ENCODE measurements around the gene LMF1. TPM values are rescaled to one million over a fixed set of nuclear protein-coding genes. Genes with fewer than 3 reads are reported as not detected.
"Not testable (repeated sequence)": the region's sequence is repeated elsewhere in the genome, so short reads cannot be mapped to it uniquely, and the experiment has no call there.

LMF1 gene
- total RNA-seq, 1 experiment from 2014 or later: 2.8 TPM

GRCh38 chr16:869823-870641 lies 100.8 kb downstream of the LMF1 start:
- DNase-seq (ENCODE audit: low read depth): no peak

- no peak for DNase-seq (ENCODE audit: low read depth)
Measured at GRCh38 chr16:868846-869822, 101.7 kb downstream of the LMF1 start.

- no peak for DNase-seq (ENCODE audit: low read depth)
Measured at GRCh38 chr16:868386-868755, 102.4 kb downstream of the LMF1 start.

GRCh38 chr16:867421-868385 lies 103.1 kb downstream of the LMF1 start:
- no peak for DNase-seq (ENCODE audit: low read depth)

GRCh38 chr16:866252-866896 lies 104.4 kb downstream of the LMF1 start:
- no peak for DNase-seq (ENCODE audit: low read depth)

- no peak for DNase-seq (ENCODE audit: low read depth)
Measured at GRCh38 chr16:865026-865425, 105.8 kb downstream of the LMF1 start.

GRCh38 chr16:861446-861845 lies 109.3 kb downstream of the LMF1 start:
- DNase-seq (ENCODE audit: low read depth): no peak

- DNase-seq (ENCODE audit: low read depth): no peak
Measured at GRCh38 chr16:860891-861290, 109.9 kb downstream of the LMF1 start.

- DNase-seq (ENCODE audit: low read depth): not testable (repeated sequence)
Measured at GRCh38 chr16:858971-859370, 111.8 kb downstream of the LMF1 start.

GRCh38 chr16:858441-858840 lies 112.3 kb downstream of the LMF1 start:
- DNase-seq (ENCODE audit: low read depth): not testable (repeated sequence)

- no peak for DNase-seq (ENCODE audit: low read depth)
Measured at GRCh38 chr16:856811-857210, 114.0 kb downstream of the LMF1 start.

- DNase-seq (ENCODE audit: low read depth): no peak
Measured at GRCh38 chr16:856101-856500, 114.7 kb downstream of the LMF1 start.

GRCh38 chr16:855471-855870 lies 115.3 kb downstream of the LMF1 start:
- no peak for DNase-seq (ENCODE audit: low read depth)

- no peak for DNase-seq (ENCODE audit: low read depth)
Measured at GRCh38 chr16:854808-855410, 115.9 kb downstream of the LMF1 start.

GRCh38 chr16:853981-854807 lies 116.6 kb downstream of the LMF1 start:
- DNase-seq (ENCODE audit: low read depth): no peak

- DNase-seq (ENCODE audit: low read depth): no peak
Measured at GRCh38 chr16:853306-853705, 117.5 kb downstream of the LMF1 start.

GRCh38 chr16:852451-853185 lies 118.2 kb downstream of the LMF1 start:
- no peak for DNase-seq (ENCODE audit: low read depth)

GRCh38 chr16:851871-852270 lies 118.9 kb downstream of the LMF1 start:
- no peak for DNase-seq (ENCODE audit: low read depth)

GRCh38 chr16:851209-851810 lies 119.5 kb downstream of the LMF1 start:
- DNase-seq (ENCODE audit: low read depth): no peak

Data from M059J (cell line).